Ectodermal cell (in vitro differentiated cells): Measurements from ENCODE around the gene PDE6B. TPM values are rescaled to one million over a fixed set of nuclear protein-coding genes. Genes with fewer than 3 reads are reported as not detected.
A peak's percentile ranks its signal among the peaks of the same experiment; 100 is the strongest.

Experiments
- H3K27ac ChIP-seq: 2 replicates; pipeline ENCODE4 v1.7.0; 2013; ENCODE audit warnings: mild to moderate bottlenecking, low read depth, low read length; ENCODE audit not compliant: insufficient read depth, poor library complexity, severe bottlenecking
- H3K27me3 ChIP-seq: 2 replicates; pipeline ENCODE4 v1.7.0; 2013; ENCODE audit warnings: mild to moderate bottlenecking, low read length; ENCODE audit not compliant: insufficient read depth, control insufficient read depth, poor library complexity, severe bottlenecking
- H3K36me3 ChIP-seq: one replicate; pipeline ENCODE4 v1.7.0; 2013; ENCODE audit warnings: low read length; ENCODE audit not compliant: control insufficient read depth, insufficient read depth
- H3K4me1 ChIP-seq: one replicate; pipeline ENCODE4 v1.7.0; 2013; ENCODE audit warnings: low read length; ENCODE audit not compliant: control insufficient read depth, insufficient read depth
- H3K4me3 ChIP-seq: 2 replicates; pipeline ENCODE4 v1.7.0; 2013; ENCODE audit warnings: low read depth, low read length, control low read depth; ENCODE audit not compliant: insufficient read depth
- H3K9me3 ChIP-seq: 2 replicates; pipeline ENCODE4 v1.7.0; 2013; ENCODE audit warnings: mild to moderate bottlenecking, low read length, moderate library complexity; ENCODE audit not compliant: control insufficient read depth
- WGBS, 2 experiments: methylation state at CpG; one replicate each; pipeline ENCODE4 v1.1.7; 2013; ENCODE audit warnings: missing lambda C conversion rate in 2 of 2; 5-methylcytosine and 5-hydroxymethylcytosine counted together
- polyA plus RNA-seq, 4 experiments: library from polyadenylated mRNA; stranded (reverse); fragments of 50-300 nt; gene quantifications; one replicate each; pipeline ENCODE4 v1.2.3, GENCODE V29; 2013

PDE6B gene
- 15.3 TPM for polyA plus RNA-seq (2013, experiment 1 of 4)
- polyA plus RNA-seq (2013, experiment 2 of 4) = 15.1 TPM
- polyA plus RNA-seq (2013, experiment 3 of 4) = 6.6 TPM
- 11.3 TPM for polyA plus RNA-seq (2013, experiment 4 of 4)

DNA sequence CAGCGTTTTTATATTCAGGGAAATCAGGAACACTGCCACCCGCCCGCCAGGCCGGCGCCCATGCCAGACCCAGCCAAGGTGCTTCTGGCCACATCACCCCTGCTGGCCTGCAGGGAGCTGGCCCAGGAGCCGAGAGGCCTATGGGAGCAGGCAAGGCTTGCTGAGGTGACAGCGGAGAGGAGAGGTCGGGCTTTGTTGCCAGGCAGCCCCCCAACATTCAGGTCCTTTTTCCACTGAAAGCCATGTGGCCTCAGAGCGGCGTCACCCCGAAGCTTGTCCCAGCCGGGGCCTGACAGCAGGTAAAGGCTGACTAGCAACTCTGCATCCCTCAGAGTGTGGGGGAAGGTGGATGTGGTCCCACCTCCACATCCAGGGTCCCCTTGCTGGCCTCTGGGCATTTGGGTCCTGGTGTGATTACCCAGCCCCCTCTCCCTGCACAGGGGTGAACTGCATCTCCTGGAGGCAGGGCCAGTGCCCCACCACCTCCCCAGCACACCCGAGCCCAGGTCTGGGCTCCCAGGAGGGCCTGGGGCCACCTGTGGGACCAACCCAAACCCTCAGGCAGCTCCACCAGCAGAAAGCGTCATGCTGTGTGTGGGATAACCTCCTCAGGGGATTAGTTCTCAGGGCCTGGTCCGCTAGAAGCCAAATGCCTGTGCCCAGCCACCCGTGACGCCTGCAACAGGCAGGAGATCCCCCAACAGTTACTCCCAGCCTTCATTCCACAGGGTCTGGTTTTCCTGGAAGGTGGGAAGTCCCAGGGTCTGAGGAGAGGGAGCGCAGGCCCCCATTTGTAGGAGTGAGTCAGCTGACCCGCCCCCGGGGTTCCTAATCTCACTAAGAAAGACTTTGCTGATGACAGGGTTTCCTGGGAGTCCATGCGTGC is at the start of gene PDE6B:
TSS of gene PDE6B (plus strand) at position 869 of the 886 bp plus-strand sequence. CDS start 54 bp downstream, outside the sequence.
- no peaks in the 10 kb centered on the region for H3K27me3 ChIP-seq
- no peaks in the 10 kb centered on the region for H3K9me3 ChIP-seq
- no peaks in the 10 kb centered on the region for H3K36me3 ChIP-seq
- peaks cover 21% of the 10 kb centered on the region for H3K4me1 ChIP-seq
- peak within 1 kb of the TSS; percentile 10 for H3K4me3 ChIP-seq
- 75 to 80% methylated on average over 21 of the region's 21 CpGs for WGBS, 2 experiments
- H3K27ac ChIP-seq = peak within 1 kb of the TSS; percentile 55

DNA sequence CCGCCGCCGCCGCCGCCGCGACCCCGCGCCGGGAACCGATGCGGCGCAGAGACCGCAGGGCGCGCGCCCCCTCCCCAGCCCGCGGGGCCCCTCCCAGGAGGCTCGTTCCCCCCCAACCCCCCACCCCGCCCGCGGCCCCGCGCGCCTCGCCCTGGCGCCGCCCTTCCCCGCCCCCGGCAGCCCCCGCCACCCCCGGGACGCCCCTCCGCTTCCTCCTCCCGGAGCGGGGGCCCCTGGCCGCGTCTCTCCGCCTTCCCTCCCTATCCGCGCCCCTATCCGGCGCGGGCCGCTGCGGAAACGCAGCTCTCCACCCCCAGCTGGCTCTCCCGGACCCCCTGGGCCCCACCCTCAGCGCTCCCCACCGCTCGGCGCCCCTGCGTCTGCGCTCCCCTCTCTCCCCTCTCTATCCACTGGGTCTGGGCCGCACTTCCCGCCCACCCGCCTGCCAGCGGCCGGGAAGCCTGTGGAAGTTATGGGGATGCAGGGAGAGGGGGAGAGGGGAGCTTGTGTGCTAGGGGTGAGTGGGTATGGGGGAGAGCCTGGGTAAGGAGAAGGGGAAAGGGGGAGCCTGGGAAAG is 49.0 kb upstream of the PDE6B start, which contains the start of gene TMEM271:
TSS of gene TMEM271 (minus strand) at position 51 of the 577 bp plus-strand sequence. CDS start 233 bp downstream, outside the sequence.
- H3K27me3 ChIP-seq = peaks cover 95% of the 10 kb centered on the region
- no peak within 1 kb of the TSS for H3K27ac ChIP-seq
- no peaks in the 10 kb centered on the region for H3K36me3 ChIP-seq
- H3K4me3 ChIP-seq = peak within 1 kb of the TSS; percentile 18
- 0 to 1% methylated on average over 50 to 60 of the region's 60 CpGs for WGBS, 2 experiments
- H3K9me3 ChIP-seq = no peaks in the 10 kb centered on the region
- peaks cover 8% of the 10 kb centered on the region for H3K4me1 ChIP-seq

DNA sequence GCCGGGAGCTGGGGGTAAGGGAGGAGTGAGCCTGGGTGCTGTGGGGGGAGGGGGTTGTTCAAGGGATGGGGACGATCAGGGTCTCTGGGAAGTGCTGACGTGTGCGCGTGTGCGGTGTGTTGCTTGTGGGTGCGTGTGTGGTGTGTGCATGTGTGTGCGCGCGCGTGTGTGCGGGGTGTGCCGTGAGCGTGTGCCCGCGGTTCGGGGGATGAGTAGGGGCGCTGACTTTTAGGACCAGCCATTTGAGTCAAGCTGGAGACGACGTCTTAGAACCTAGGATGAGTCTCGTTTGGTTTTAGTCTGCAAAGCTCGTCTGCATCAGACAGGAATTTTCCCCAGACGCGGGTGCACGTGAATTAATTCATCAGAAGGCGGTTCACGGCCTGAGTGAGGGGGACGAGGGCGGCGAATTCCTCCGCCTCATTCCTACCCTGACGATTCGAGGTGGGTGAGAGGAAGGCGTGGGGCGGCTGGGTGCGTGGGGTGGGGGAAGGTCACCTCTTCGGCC is 48.3 kb upstream of the PDE6B start:
- no peaks in the 10 kb centered on the region for H3K36me3 ChIP-seq
- H3K9me3 ChIP-seq = no peaks in the 10 kb centered on the region
- no peak overlapping the region for H3K27ac ChIP-seq
- peaks cover 93% of the 10 kb centered on the region for H3K27me3 ChIP-seq
- 1 to 2% methylated on average over 37 of the region's 37 CpGs for WGBS, 2 experiments
- H3K4me3 ChIP-seq = peak overlapping the region; percentile 18
- peaks cover 8% of the 10 kb centered on the region for H3K4me1 ChIP-seq

DNA sequence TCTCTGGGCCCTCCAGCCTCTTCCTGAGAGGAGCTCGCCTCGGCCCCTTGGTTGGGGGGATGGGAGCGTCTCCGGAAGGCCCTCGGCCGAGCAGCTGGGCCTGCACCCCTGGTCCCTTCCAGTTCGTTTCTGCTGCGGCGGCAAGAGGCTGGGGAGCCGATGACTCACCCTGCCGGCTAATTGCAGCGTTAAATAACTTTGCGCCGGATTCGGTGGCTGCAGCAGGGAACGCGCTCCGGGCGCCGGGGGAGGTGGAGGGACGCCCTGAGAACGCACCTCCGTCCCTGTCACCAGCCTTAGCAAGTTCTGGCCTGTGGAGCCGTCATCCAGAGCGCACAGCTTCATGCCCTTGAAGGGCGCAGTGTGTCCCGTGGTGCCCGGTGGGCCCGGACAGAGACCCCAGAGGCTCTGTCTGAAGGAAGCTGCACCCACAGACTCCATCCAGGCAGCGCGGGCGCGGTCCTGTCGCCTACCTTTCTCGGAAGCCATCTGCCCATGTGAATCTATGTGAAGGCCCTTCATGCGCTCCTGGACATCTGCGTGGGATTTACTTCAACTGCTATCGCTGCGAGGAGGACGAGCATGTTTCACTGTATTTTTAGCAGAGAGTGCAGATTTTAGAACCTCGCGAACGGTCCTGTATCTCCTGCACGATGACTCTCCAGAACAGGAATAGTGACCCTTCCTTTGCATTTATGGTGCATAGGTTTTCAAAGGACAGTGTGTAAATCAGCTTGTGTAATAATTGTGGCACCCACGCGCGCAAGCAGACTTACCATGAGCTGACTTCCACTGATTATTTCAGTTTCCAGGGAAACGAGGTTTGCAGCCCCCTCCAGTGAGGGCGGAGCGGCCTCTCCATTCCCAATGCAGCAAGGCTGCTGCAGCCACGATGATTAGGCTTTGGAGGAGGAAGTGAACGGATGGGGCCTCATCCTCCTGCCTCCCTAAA is 47.6 kb upstream of the PDE6B start:
- peaks cover 8% of the 10 kb centered on the region for H3K4me1 ChIP-seq
- peaks cover 86% of the 10 kb centered on the region for H3K27me3 ChIP-seq
- H3K9me3 ChIP-seq = no peaks in the 10 kb centered on the region
- WGBS, 2 experiments = 5% methylated on average over 52 of the region's 52 CpGs
- no peaks in the 10 kb centered on the region for H3K36me3 ChIP-seq
- H3K4me3 ChIP-seq = peak overlapping the region; percentile 18
- H3K27ac ChIP-seq = no peak overlapping the region

DNA sequence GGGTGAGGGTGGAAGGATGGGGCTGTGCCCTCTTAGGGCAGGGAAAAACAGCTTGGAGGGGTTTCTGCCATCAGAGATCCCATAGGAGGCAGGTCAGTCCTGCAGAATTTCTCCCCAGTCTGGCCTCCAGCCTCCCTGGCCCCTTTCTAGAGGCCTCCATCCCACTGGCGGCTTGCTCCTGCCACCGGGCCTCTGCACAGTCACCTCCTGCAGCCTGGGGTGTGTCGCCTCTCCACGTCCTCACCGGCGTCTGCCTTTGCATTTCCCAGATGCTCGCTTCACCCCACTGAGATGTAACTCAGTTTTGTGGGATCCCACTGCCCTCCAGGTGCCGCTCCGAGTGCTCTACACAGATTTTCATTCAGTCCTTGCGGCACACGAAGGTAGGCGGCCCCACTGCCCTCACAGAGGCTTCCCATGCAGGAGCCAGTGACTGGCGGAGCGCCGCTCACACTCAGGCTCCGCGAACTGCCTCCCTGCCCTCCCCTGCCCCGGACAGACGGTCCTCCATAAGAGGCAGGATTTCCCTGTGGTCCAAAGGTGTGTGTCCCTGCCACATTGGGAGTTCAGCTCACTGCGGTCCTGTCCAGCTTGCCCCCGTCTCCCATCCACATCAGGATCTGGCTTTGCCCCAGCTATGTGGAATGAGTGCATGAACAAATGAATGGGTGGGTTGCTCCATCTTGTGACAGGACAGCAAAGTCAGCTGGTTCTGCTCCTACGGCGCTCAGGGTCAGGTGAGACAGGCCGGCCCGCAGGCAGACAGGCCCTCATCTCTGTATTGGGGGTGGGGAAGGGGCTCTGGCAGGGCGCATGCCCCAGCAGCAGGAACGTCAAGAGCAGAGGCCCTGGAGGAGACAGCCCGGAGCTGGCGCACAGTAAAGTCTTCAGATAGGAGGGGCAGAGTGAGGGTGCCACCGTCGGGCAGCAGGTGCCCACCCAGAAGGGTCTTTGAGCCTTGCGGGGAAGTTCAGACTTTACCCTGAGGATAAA is 46.6 kb upstream of the PDE6B start:
- Histone ChIP-seq H3K27ac (no peak overlapping the region), H3K4me3 (no peak overlapping the region), H3K9me3 (no peaks in the 10 kb centered on the region), H3K4me1 (peaks cover 8% of the 10 kb centered on the region), H3K36me3 (no peaks in the 10 kb centered on the region), H3K27me3 (peaks cover 76% of the 10 kb centered on the region)
- WGBS, 2 experiments = 64 to 72% methylated on average over 32 of the region's 32 CpGs

DNA sequence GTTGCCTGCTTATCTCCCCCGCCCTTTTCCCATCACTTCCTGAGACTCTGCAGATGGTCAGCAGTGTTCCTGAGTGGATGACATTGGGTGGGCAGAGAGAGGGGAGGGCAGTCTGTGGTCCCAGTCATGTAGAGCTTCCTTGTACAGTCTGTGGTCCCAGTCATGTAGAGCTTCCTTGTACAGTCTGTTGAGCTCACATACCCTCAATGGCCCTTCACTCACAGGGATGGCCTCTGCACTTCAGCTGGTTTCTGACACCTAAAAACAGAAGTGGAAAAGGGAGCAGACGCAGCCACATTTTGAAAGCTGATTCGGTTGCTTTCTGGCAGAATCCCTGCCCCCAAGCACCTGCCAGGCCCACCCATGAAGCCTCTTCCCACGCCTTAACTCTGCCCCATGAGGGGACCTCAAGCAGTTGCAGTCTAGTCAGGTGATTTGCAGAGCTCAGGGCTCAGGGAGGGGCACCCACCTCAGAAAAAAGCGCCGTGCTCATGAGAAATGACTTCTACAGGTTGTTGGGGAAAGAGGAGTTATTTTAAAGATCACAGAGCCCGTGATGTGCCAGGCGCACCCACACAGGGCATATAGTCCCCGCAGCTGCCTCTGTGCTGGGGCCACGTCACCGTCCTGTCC is 45.7 kb upstream of the PDE6B start:
- Histone ChIP-seq H3K4me1 (peaks cover 8% of the 10 kb centered on the region), H3K27ac (no peak overlapping the region), H3K36me3 (no peaks in the 10 kb centered on the region), H3K27me3 (peaks cover 67% of the 10 kb centered on the region), H3K4me3 (no peak overlapping the region), H3K9me3 (no peaks in the 10 kb centered on the region)
- 72 to 75% methylated on average over 11 of the region's 11 CpGs for WGBS, 2 experiments

DNA sequence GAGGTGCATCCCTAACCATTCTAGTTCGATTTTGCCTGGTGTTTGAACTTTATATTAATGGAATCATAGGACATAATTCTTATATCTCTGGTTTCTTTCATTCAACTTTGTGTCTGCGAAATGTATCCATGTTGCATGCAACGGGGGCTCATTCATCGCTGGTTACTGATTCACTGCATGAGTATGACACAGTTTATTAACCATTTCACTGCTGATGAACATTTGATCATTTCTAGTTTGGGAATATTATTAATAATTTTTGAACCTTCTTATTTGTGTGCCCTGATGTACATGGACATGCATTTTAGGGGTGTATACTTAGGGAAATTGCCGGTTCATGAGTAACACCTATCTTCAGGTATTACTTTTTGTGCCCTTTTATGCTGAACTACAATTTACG is 44.2 kb upstream of the PDE6B start:
- 76 to 87% methylated on average over 5 to 6 of the region's 6 CpGs for WGBS, 2 experiments
- Histone ChIP-seq H3K4me3 (no peak overlapping the region), H3K27ac (no peak overlapping the region), H3K36me3 (no peaks in the 10 kb centered on the region), H3K9me3 (no peaks in the 10 kb centered on the region), H3K4me1 (peaks cover 5% of the 10 kb centered on the region), H3K27me3 (peaks cover 54% of the 10 kb centered on the region)

DNA sequence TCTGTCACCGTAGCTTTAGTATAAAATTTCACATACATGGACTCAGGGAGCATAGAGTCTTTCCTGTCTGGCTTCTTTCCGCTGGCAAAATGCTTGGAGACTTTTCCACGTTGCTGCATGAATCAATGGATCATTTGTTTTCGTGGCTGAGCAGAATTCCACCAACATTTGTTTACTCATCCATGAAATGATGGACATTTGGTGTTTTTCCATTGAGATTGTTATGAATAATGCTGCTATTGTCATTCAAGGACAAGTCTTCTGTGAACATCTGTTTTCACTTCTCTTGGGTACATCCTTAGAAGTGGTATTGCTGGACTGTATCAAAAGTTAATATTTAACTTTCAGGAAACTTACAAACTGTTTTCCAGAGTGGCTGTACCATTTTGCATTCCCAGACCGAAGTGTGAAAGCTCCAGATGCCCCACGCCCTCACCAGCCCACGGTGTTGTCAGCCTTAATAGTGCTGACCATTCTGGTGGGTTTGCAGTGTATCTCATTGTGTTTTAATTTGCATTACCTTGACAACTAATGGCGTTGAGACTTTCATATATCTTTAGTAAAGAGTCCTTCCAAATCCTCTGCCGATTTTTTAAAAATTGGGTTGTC is 43.5 kb upstream of the PDE6B start:
- 87 to 88% methylated on average over 9 of the region's 9 CpGs for WGBS, 2 experiments
- H3K9me3 ChIP-seq = no peaks in the 10 kb centered on the region
- peaks cover 5% of the 10 kb centered on the region for H3K4me1 ChIP-seq
- no peak overlapping the region for H3K4me3 ChIP-seq
- no peaks in the 10 kb centered on the region for H3K36me3 ChIP-seq
- peaks cover 47% of the 10 kb centered on the region for H3K27me3 ChIP-seq
- no peak overlapping the region for H3K27ac ChIP-seq
